ENCODE measurements around the gene CDO1.
"Not testable (repeated sequence)": the region's sequence is repeated elsewhere in the genome, so short reads cannot be mapped to it uniquely, and the experiment has no call there.

Gene CDO1

GRCh38 chr5:115825948-115826347 is 9.5 kb upstream of the CDO1 start:
- no peak overlapping the region for H3K4me3 ChIP-seq (ENCODE audit: low read depth, low read length)
- TF ChIP-seq CTCF (IDR thresholded peaks at IDR 0.05; ENCODE audit: low read depth, low read length) (no peak), POLR2A (IDR thresholded peaks at IDR 0.05; ENCODE audit: extremely low read depth, insufficient read length) (no peak), MAX (IDR thresholded peaks at IDR 0.05; ENCODE audit: low read depth, low read length) (no peak), MYC (IDR thresholded peaks at IDR 0.05; ENCODE audit: low read depth, low read length) (no peak)
- no peak for DNase-seq (ENCODE audit: low read depth)

- H3K4me3 ChIP-seq (ENCODE audit: low read depth, low read length); DNase-seq (ENCODE audit: low read depth): not testable (repeated sequence)
Observed at GRCh38 chr5:115824983-115825382, 8.5 kb upstream of the CDO1 start.

GRCh38 chr5:115820846-115821245 is 4.4 kb upstream of the CDO1 start:
- no peak overlapping the region for H3K4me3 ChIP-seq (ENCODE audit: low read depth, low read length)
- no peak for DNase-seq (ENCODE audit: low read depth)
- TF ChIP-seq CTCF (IDR thresholded peaks at IDR 0.05; ENCODE audit: low read depth, low read length): no peak
- TF ChIP-seq MYC (IDR thresholded peaks at IDR 0.05; ENCODE audit: low read depth, low read length): no peak
- TF ChIP-seq POLR2A (IDR thresholded peaks at IDR 0.05; ENCODE audit: extremely low read depth, insufficient read length): no peak
- TF ChIP-seq MAX (IDR thresholded peaks at IDR 0.05; ENCODE audit: low read depth, low read length): no peak

- no peak for DNase-seq (ENCODE audit: low read depth)
- no peak for TF ChIP-seq MYC (IDR thresholded peaks at IDR 0.05; ENCODE audit: low read depth, low read length)
- no peak for TF ChIP-seq POLR2A (IDR thresholded peaks at IDR 0.05; ENCODE audit: extremely low read depth, insufficient read length)
- TF ChIP-seq MAX (IDR thresholded peaks at IDR 0.05; ENCODE audit: low read depth, low read length): no peak
- no peak for TF ChIP-seq CTCF (IDR thresholded peaks at IDR 0.05; ENCODE audit: low read depth, low read length)
- no peak overlapping the region for H3K4me3 ChIP-seq (ENCODE audit: low read depth, low read length)
Observed at GRCh38 chr5:115818821-115819220, 2.4 kb upstream of the CDO1 start.

DNA sequence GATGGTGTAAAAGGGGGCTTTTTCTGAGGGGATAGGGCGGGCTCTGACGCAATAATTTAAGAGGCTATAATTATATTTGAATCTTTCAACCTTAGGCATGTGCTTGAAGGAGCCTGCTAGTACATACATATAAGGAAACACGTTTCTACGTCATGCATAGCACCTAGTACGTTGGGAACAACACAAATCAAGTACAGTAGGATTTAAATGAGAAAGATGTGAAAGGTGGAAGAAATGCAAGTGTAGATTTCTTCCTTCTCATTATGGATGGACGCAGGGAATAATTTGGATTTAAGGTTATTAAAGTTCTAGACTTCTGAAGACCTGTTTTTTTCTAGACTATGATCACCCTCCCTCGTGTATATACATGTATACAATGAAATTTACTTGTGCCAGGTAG is 927 bp upstream of the CDO1 start:
- DNase-seq (ENCODE audit: low read depth): no peak
- no peak overlapping the region for H3K4me3 ChIP-seq (ENCODE audit: low read depth, low read length)
- no peak for TF ChIP-seq CTCF (IDR thresholded peaks at IDR 0.05; ENCODE audit: low read depth, low read length)
- no peak for TF ChIP-seq MAX (IDR thresholded peaks at IDR 0.05; ENCODE audit: low read depth, low read length)
- no peak for TF ChIP-seq POLR2A (IDR thresholded peaks at IDR 0.05; ENCODE audit: extremely low read depth, insufficient read length)
- no peak for TF ChIP-seq MYC (IDR thresholded peaks at IDR 0.05; ENCODE audit: low read depth, low read length)

DNA sequence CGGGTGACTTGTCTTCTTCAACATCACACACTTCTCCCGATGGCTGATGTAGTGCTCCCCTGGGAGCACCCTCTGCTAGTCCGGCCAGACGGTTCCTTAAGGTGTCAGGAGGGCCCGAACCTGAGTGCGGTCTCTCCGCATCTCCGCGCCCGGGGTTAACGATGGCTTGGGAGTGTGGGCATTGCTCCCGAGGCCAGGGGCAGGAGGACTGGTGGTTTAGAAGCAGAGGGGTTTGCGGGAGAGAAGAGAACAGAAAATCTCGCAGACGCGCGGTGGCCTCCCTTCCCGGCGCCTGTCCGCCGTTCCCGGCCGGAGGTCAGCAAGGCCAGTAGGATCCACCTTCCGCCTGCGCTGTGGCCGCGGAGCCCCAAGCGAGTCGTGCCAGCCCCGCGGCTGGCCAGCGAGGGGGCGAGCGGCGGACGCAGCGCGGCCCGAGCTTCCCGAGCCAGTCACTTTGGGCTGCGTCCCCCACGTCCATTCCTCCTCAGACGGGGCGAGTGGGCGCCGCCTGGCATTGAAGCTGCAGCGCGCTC is 700 bp downstream of the CDO1 start:
- no peak for DNase-seq (ENCODE audit: low read depth)
- H3K4me3 ChIP-seq (ENCODE audit: low read depth, low read length): no peak overlapping the region
- TF ChIP-seq MYC (IDR thresholded peaks at IDR 0.05; ENCODE audit: low read depth, low read length) (no peak), CTCF (IDR thresholded peaks at IDR 0.05; ENCODE audit: low read depth, low read length) (no peak), POLR2A (IDR thresholded peaks at IDR 0.05; ENCODE audit: extremely low read depth, insufficient read length) (no peak), MAX (IDR thresholded peaks at IDR 0.05; ENCODE audit: low read depth, low read length) (no peak)
